Fibroblast of lung (primary cell): ENCODE data around the gene CROCC2.

ENCODE experiments used
- EZH2 ChIP-seq: IDR thresholded peaks from 2 replicates; pipeline ENCODE4 v1.5.1; 2012; ENCODE audit warnings: low read length, control low read depth, mild to moderate bottlenecking; ENCODE audit errors: missing control alignments
- TF ChIP-seq, protein P1 (sequence below), 2 donors: IDR thresholded peaks in 1 of 2; conservative IDR thresholded peaks in 1 of 2; 1 replicate in 1 of 2; 2 replicates in 1 of 2; pipeline ENCODE4 v1.5.1; 2011 to 2012; ENCODE audit warnings: low read length in 2 of 2, control low read depth in 1 of 2, inconsistent platforms in 1 of 2, low read depth in 1 of 2, mild to moderate bottlenecking in 1 of 2

DNA sequence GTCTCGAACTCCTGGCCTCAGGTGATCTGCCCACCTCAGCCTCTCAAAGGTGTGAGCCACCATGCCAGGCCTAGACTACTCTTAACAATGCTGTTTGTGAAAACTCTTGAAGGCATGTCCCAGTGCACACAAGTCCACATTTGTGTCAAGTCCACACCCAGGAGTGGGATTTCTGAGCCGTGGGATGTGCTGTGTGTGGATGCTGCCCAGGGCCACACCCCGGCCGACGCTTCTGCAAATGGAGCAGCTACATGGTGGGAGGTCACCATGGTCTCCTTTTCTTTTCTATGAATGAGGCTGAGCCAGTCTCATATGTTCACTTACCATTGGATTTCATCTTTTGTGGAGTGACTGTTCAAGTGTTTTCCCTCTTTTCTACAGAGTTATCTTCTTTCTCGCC, 108.1 kb downstream of the CROCC2 start:
- TF ChIP-seq EZH2, result no peak
- TF ChIP-seq, protein P1, sequence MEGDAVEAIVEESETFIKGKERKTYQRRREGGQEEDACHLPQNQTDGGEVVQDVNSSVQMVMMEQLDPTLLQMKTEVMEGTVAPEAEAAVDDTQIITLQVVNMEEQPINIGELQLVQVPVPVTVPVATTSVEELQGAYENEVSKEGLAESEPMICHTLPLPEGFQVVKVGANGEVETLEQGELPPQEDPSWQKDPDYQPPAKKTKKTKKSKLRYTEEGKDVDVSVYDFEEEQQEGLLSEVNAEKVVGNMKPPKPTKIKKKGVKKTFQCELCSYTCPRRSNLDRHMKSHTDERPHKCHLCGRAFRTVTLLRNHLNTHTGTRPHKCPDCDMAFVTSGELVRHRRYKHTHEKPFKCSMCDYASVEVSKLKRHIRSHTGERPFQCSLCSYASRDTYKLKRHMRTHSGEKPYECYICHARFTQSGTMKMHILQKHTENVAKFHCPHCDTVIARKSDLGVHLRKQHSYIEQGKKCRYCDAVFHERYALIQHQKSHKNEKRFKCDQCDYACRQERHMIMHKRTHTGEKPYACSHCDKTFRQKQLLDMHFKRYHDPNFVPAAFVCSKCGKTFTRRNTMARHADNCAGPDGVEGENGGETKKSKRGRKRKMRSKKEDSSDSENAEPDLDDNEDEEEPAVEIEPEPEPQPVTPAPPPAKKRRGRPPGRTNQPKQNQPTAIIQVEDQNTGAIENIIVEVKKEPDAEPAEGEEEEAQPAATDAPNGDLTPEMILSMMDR (conservative IDR thresholded peaks at IDR 0.05 in 1 of 2, IDR thresholded peaks at IDR 0.05 in 1 of 2; ENCODE audit: low read depth in 1 of 2, low read length in 2 of 2), result no peak
